Endothelial cell of umbilical vein (primary cell): ENCODE data around the gene MMP1. TPM values are rescaled to one million over a fixed set of nuclear protein-coding genes. Genes with fewer than 3 reads are reported as not detected.

Experiments used
- Bru-seq: library from RNA; stranded (reverse); fragments of 400-500 nt; gene quantifications from one replicate; lab custom pipeline; 2021; lab: Mats Ljungman, UMichigan
- BruChase-seq, 2 experiments: library from RNA; stranded (reverse); fragments of 400-500 nt; gene quantifications; one replicate each; lab custom pipeline; 2021; lab: Mats Ljungman, UMichigan
- BruUV-seq: library from RNA; stranded (reverse); fragments of 400-500 nt; replicated peaks from 2 replicates; lab custom pipeline; 2021; lab: Mats Ljungman, UMichigan
- CTCF ChIA-PET: fragments of 300-600, 350-600 bp; sonication (Branson Sonifier 250); formaldehyde crosslinking; loops from one replicate; lab custom pipeline; 2021; ENCODE audit warnings: antibody characterized with exemption, inconsistent platforms; lab: Charles Lee
- POLR2A ChIA-PET: fragments of 300-600, 350-600 bp; sonication (Branson Sonifier 250); formaldehyde crosslinking; loops from one replicate; lab custom pipeline; 2021; ENCODE audit warnings: antibody characterized with exemption, inconsistent platforms; lab: Charles Lee
- DNase-seq: peaks from one replicate; pipeline ENCODE4 v3.0.0-alpha.2; 2011; ENCODE audit warnings: low read depth, low spot score
- FAIRE-seq: peaks from 2 replicates; lab custom pipeline; 2011; peaks lifted over from hg19 to GRCh38; lab: Jason Lieb, UNC
- H2AFZ ChIP-seq: 2 replicates; pipeline ENCODE4 v1.6.0; 2012; ENCODE audit warnings: low read depth, low read length, control low read depth, inconsistent platforms
- H3K27ac ChIP-seq: 2 replicates; pipeline ENCODE4 v1.5.1; 2011; ENCODE audit warnings: low read depth, mild to moderate bottlenecking, control low read depth, low read length, moderate library complexity; ENCODE audit not compliant: insufficient read depth
- H3K27me3 ChIP-seq, 2 experiments: 2 replicates each; pipeline versions ENCODE4 v1.6.0 to v1.6.1; 2011; ENCODE audit warnings: low read length in 2 of 2, mixed read lengths in 1 of 2; ENCODE audit not compliant: control insufficient read depth in 2 of 2, insufficient read depth in 2 of 2
- H3K36me3 ChIP-seq, 2 experiments: 2 replicates in 1 of 2; 3 replicates in 1 of 2; pipeline ENCODE4 v1.5.1; 2011; ENCODE audit warnings: low read length in 2 of 2, mild to moderate bottlenecking in 1 of 2, moderate library complexity in 1 of 2; ENCODE audit not compliant: control insufficient read depth in 2 of 2, insufficient read depth in 2 of 2; ENCODE audit errors: extremely low read depth in 1 of 2
- H3K4me1 ChIP-seq: 3 replicates; pipeline ENCODE4 v1.5.1; 2011; ENCODE audit warnings: mild to moderate bottlenecking, low read length; ENCODE audit not compliant: control insufficient read depth, insufficient read depth; ENCODE audit errors: extremely low read depth
- H3K4me2 ChIP-seq: 2 replicates; pipeline ENCODE4 v1.6.1; 2011; ENCODE audit warnings: low read length, control low read depth, mixed read lengths; ENCODE audit not compliant: insufficient read depth
- H3K4me3 ChIP-seq, 3 experiments: fragments of 200-600 bp in 1 of 3; sonication (generic), shearing (Covaris generic) in 1 of 3; replicated peaks in 1 of 3; 2 replicates each; pipeline ENCODE4 v1.5.1; 2011 to 2016; ENCODE audit warnings: control low read depth in 3 of 3, low read length in 3 of 3, mild to moderate bottlenecking in 2 of 3, inconsistent platforms in 1 of 3, low read depth in 1 of 3, moderate library complexity in 1 of 3; ENCODE audit not compliant: insufficient read depth in 1 of 3
- H3K79me2 ChIP-seq: 2 replicates; pipeline ENCODE4 v1.6.0; 2012; ENCODE audit warnings: low read length, inconsistent platforms; ENCODE audit not compliant: control insufficient read depth, insufficient read depth
- H3K9ac ChIP-seq: replicated peaks from 2 replicates; pipeline ENCODE3; 2011; ENCODE audit warnings: low read length, control low read depth; ENCODE audit not compliant: insufficient read depth; ENCODE audit errors: extremely low read depth
- H3K9me1 ChIP-seq: replicated peaks from 3 replicates; pipeline ENCODE4 v1.6.0; 2011; ENCODE audit warnings: mild to moderate bottlenecking, low read length; ENCODE audit not compliant: control insufficient read depth, insufficient read depth; ENCODE audit errors: extremely low read depth
- H3K9me3 ChIP-seq: replicated peaks from 2 replicates; pipeline ENCODE4 v1.5.1; 2012; ENCODE audit warnings: low read length, inconsistent platforms; ENCODE audit not compliant: control insufficient read depth, insufficient read depth
- H4K20me1 ChIP-seq: replicated peaks from 2 replicates; pipeline ENCODE3; 2011; ENCODE audit warnings: mild to moderate bottlenecking, low read length; ENCODE audit not compliant: control insufficient read depth, insufficient read depth; ENCODE audit errors: extremely low read depth
- EZH2 ChIP-seq: IDR thresholded peaks from 2 replicates; pipeline ENCODE4 v1.6.1; 2012; ENCODE audit warnings: borderline replicate concordance, low read depth, mild to moderate bottlenecking, moderate library complexity, low read length, inconsistent platforms; ENCODE audit not compliant: severe bottlenecking
- FOS ChIP-seq: IDR thresholded peaks from 2 replicates; pipeline ENCODE4 v1.6.1; 2011; ENCODE audit warnings: mild to moderate bottlenecking, low read length, moderate library complexity, borderline replicate concordance; ENCODE audit not compliant: insufficient read depth
- GATA2 ChIP-seq: IDR thresholded peaks from 2 replicates; pipeline ENCODE4 v1.7.0; 2011; ENCODE audit warnings: low read depth, mild to moderate bottlenecking, moderate library complexity, mixed read lengths, low read length; ENCODE audit not compliant: insufficient read length, insufficient read depth
- JUN ChIP-seq: IDR thresholded peaks from 2 replicates; pipeline ENCODE4 v1.6.1; 2011; ENCODE audit warnings: borderline replicate concordance, low read depth; ENCODE audit not compliant: insufficient read length, insufficient read depth
- MYC ChIP-seq: IDR thresholded peaks from one replicate; pipeline ENCODE4 v1.6.1; 2011; ENCODE audit warnings: mild to moderate bottlenecking, low read depth, low read length
- POLR2A ChIP-seq: IDR thresholded peaks from 2 replicates; pipeline ENCODE4 v1.6.1; 2012; ENCODE audit warnings: low read depth, mild to moderate bottlenecking, control low read depth, low read length
- POLR2AphosphoS5 ChIP-seq: IDR thresholded peaks from 2 replicates; pipeline ENCODE4 v1.6.1; 2012; ENCODE audit warnings: low read depth, mild to moderate bottlenecking, control low read depth, low read length, moderate library complexity; ENCODE audit not compliant: insufficient read depth
- dilution Hi-C: fragments of 300-500 bp; cut with MboI; formaldehyde crosslinking; loops from one replicate; pipeline ENCODE4 v1.15.0; 2019; ENCODE audit warnings: low sequenced_read_pairs; ENCODE audit not compliant: extremely low pct_ligation_motif_present
- intact Hi-C: fragments of 100-400 bp; cut with micrococcal nuclease; formaldehyde crosslinking; loops from one replicate; pipeline ENCODE4 v1.10.0; 2022
- long read RNA-seq: library from polyadenylated mRNA; stranded (forward); transcript quantifications from one replicate; pipeline ENCODE4 v2.0.0, GENCODE V29; 2021
- polyA minus RNA-seq, 3 experiments: library from RNA; depleted of rRNA, polyadenylated mRNA; stranded (reverse); fragments of >200 nt; gene quantifications; 1 replicate in 1 of 3; 2 replicates in 2 of 3; pipeline ENCODE4 v1.2.3, GENCODE V29; 2011
- polyA plus RNA-seq, 4 experiments: library from polyadenylated mRNA; depleted of rRNA in 3 of 4; stranded (reverse) in 3 of 4; unstranded in 1 of 4; fragments of >200 nt; gene quantifications; 2 replicates each; pipeline versions ENCODE4 v1.2.1 to v1.2.3, GENCODE V29; 2011 to 2012; ENCODE audit warnings: missing spikeins in 1 of 4
- total RNA-seq: library from RNA; stranded (reverse); gene quantifications from 2 replicates; pipeline ENCODE4 v1.2.3, GENCODE V29; 2021

MMP1 gene
- 1,684 and 1,694 TPM in 2 replicates for total RNA-seq
- 1.4 and 1.5 TPM in 2 replicates for polyA plus RNA-seq
- polyA plus RNA-seq (2011; cell fraction: cytosol; rRNA removed): 1.0 and 1.1 TPM in 2 replicates
- polyA plus RNA-seq (2011; cell fraction: nucleus; rRNA removed): 0.88 and 1.1 TPM in 2 replicates
- polyA plus RNA-seq (2012): 688 and 1,544 TPM in 2 replicates
- polyA minus RNA-seq: 1.3 and 2.3 TPM in 2 replicates
- not detected for polyA minus RNA-seq (2011; cell fraction: cytosol; rRNA and poly(A)+ RNA removed)
- 0.29 and 0.77 TPM in 2 replicates for polyA minus RNA-seq (2011; cell fraction: nucleus; rRNA and poly(A)+ RNA removed)
- percentile 100 among the genes with signal in this experiment for Bru-seq, nascent RNA
- BruChase-seq, experiment 1, labeled RNA remaining after a 6-hour chase: percentile 100 among the genes with signal in this experiment
- percentile 100 among the genes with signal in this experiment for BruChase-seq, experiment 2, labeled RNA remaining after a 2-hour chase
- long read RNA-seq, transcript MMP1-201 (10 exons, 1,970 nt): major isoform, 2,955 of 3,224 reads
- long read RNA-seq, partial matches to known transcripts: 189 of 3,224 reads
- long read RNA-seq, other reads (novel, unspliced or antisense): 80 of 3,224 reads

- Histone ChIP-seq H3K4me3 (peak within 1 kb of the TSS in 2 of 3 experiments; percentile 19 to 36), H3K27ac (peak within 1 kb of the TSS; percentile 87), H3K79me2 (peaks cover 12% of the 10 kb centered on the region), H2AFZ (no peak within 1 kb of the TSS), H3K27me3 (no peaks in the 10 kb centered on the region), H3K36me3 (no peaks in the 10 kb centered on the region), H3K9ac (no peak within 1 kb of the TSS), H3K9me1 (no peaks in the 10 kb centered on the region), H3K4me1 (peaks cover 29% of the 10 kb centered on the region), H3K4me2 (peak within 1 kb of the TSS; percentile 28), H3K9me3 (no peaks in the 10 kb centered on the region), H4K20me1 (no peaks in the 10 kb centered on the region)
- peak; percentile 84 for FAIRE-seq
- intact Hi-C loops (loop anchor here (1.0 to 10.0 kb wide), 5 partner anchors 33 to 827 kb away; partner anchors contain the start of genes BIRC2 and YAP1), dilution Hi-C loops (no loop called here)
- TF ChIP-seq JUN (peak; percentile 29), GATA2 (peak; percentile 71), FOS (peak; percentile 94), POLR2AphosphoS5 (peak; percentile 85), MYC (no peak), POLR2A (peak; percentile 80), EZH2 (no peak)
- ChIA-PET CTCF (interaction anchor here (0.7 to 1.0 kb wide), 6 partner anchors 17 to 143 kb away, joined by 3 to 7 read pairs (median 3); partner anchors contain the start of gene MMP10), POLR2A (interaction anchor here (0.7 kb wide), 1 partner anchor 40 kb away, joined by 3 read pairs; no protein-coding TSS in a partner anchor)
- peak; percentile 47 for DNase-seq
- TSS peak; percentile 23 for BruUV-seq
Measured at GRCh38 chr11:102798012-102798746, at the start of gene MMP1. TSS of gene MMP1 (minus strand) at chr11:102798160. CDS start at chr11:102798092, 68 bp downstream.
